Omental fat pad (tissue), 4 donors: ENCODE measurements around the gene BOC. TPM values are rescaled to one million over a fixed set of nuclear protein-coding genes. Genes with fewer than 3 reads are reported as not detected.
A peak's percentile ranks its signal among the peaks of the same experiment; 100 is the strongest.
"Not testable (repeated sequence)": the region's sequence is repeated elsewhere in the genome, so short reads cannot be mapped to it uniquely, and the experiment has no call there.

ENCODE experiments used
- ATAC-seq: fragments of 150-250 bp; one replicate; pipeline ENCODE4 v1.9.1; 2016; ENCODE audit warnings: mild to moderate bottlenecking, moderate library complexity; ENCODE audit not compliant: low FRiP score
- DNase-seq: peaks from one replicate; pipeline ENCODE4 v3.0.0-alpha.2; 2019; ENCODE audit warnings: low spot score
- total RNA-seq, 4 donors: library from RNA; depleted of rRNA; stranded (reverse); fragments of >200 nt; gene quantifications; one replicate each; pipeline ENCODE4 v1.1.0, GENCODE V29; 2016
- TF ChIP-seq, protein P1 (sequence below), 3 donors: fragments of 450-650 bp; IDR thresholded peaks; one replicate each; pipeline ENCODE4 v1.5.1; 2016 to 2017; ENCODE audit warnings: antibody characterized with exemption in 3 of 3, mild to moderate bottlenecking in 3 of 3, moderate library complexity in 2 of 3

BOC gene
- total RNA-seq, 4 donors from 2014 or later, result 28.1 to 103 (median 54.0) TPM

DNA sequence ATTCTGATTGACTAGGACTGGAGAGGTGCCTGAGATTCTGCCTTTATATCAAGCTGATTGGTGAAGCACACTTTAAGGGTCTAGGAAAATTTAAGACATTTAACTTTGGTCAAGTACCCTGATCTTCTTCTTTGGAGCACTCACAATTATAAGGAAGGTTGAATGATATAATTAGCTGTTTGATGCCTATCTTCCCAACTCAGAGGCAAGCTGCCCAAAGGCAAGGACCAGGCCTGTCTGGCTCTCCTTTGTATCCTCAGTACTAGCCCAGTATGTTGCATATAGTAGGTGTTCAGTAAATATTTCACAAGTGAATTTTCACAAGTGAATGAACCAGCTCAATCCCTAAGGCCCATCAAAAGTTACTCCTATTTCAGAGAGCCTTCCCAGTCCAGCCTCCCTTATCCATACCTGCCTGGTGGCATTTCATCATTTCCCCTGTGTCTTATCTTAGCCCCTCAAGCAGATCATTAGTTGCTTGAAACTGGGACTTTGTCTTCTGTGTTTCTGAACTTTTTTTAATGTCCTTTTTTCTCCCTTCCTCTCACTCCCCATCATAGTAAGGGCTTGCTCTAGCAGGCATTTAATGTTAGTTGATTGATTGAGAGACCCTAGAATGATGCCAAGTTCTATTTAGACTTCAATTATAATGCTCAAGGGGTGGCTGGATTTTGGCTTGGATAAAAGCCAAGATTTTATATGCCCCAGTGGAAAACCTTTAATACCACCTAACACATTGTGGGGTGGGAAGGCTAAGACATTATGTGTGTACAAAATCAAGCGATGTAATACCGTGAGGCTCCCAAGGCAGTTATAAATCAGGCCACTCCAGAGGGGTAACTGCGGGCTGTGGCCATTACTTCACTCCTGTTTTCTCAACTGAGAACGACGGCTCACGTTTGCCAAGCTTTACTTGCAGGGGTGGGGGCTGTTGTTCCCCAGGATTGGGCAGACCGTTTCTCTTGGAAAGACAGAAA lies 43.2 kb upstream of the BOC start:
- ATAC-seq, result peak; percentile 46

DNA sequence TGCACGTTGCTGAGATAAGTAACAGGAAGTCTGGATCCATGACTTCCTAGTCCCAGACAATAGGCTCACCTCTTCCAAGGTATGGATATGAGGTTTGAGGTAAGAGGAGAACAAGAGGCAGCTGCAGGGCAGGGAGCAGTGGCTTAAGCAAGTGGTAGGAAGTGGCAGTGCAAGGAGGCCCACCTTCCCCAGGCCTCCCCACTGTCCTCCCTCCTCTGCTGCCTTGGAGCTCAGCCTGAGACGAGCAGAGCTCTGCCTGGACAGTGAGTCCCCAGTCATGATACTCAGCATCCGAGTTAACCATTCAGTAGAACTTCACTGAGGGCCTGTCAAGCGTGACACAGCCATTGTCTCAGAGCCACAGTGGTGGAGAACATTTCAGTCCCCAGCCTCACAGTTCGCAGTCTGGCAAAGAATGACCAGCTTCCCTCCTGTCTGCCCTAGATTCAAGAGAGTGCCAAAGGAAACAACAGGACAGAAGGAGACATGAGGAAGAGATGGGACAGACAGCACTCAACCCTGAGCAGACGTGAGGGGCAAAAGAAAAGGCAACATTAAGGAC lies 41.4 kb upstream of the BOC start:
- DNase-seq (no peak), ATAC-seq (no peak)
- TF ChIP-seq, protein P1, sequence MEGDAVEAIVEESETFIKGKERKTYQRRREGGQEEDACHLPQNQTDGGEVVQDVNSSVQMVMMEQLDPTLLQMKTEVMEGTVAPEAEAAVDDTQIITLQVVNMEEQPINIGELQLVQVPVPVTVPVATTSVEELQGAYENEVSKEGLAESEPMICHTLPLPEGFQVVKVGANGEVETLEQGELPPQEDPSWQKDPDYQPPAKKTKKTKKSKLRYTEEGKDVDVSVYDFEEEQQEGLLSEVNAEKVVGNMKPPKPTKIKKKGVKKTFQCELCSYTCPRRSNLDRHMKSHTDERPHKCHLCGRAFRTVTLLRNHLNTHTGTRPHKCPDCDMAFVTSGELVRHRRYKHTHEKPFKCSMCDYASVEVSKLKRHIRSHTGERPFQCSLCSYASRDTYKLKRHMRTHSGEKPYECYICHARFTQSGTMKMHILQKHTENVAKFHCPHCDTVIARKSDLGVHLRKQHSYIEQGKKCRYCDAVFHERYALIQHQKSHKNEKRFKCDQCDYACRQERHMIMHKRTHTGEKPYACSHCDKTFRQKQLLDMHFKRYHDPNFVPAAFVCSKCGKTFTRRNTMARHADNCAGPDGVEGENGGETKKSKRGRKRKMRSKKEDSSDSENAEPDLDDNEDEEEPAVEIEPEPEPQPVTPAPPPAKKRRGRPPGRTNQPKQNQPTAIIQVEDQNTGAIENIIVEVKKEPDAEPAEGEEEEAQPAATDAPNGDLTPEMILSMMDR (IDR thresholded peaks at IDR 0.05), result no peak

More for the DNA sequence above, 43.2 kb upstream of the BOC start:
- no peak for DNase-seq
- TF ChIP-seq, protein P1 (IDR thresholded peaks at IDR 0.05), result no peak

DNA sequence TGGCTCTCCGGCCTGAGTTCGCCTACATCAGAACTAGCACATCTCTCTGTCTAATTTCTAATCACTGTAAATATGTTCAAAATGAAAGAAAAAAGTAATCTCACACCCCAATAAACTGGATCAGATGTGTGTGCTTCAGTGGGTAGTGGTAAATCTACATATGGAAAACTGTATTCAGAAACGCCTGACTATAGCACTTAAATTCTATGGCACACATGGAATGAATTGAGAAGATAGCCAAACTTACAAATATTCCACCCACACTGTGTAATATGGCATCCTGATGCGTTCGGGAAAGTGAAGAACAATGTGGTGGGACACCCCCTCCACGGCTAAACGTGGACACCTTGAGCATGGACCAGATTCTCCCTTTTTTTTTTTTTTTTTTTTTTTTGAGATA lies 40.6 kb upstream of the BOC start:
- TF ChIP-seq, protein P1 (IDR thresholded peaks at IDR 0.05), result no peak
- DNase-seq (no peak), ATAC-seq (no peak)

DNA sequence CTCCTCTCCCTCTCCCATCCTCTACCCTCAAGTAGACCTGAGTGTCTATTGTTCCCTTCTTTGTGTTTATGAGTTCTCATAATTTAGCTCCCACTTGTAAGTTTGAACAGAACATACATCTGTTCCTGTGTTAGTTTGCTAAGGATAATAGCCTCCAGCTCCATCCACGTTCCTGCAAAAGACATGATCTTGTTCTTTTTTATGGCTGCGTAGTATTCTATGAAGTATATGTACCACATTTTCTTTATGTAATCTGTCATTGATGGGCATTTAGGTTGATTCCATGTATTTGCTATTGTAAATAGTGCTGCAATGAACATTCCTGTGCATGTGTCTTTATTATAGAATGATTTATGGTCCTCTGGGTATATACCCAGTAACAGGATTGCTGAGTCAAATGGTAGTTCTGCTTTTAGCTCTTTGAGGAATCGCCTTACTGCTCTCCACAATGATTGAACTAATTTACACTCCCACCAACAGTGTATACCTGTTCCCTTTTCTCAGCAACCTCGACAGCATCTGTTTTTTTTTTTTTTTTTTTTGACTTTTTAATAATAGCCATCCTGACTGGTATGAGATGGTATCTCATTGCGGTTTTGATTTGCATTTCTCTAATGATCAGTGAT lies 39.6 kb upstream of the BOC start:
- ATAC-seq, DNase-seq: not testable (repeated sequence)

DNA sequence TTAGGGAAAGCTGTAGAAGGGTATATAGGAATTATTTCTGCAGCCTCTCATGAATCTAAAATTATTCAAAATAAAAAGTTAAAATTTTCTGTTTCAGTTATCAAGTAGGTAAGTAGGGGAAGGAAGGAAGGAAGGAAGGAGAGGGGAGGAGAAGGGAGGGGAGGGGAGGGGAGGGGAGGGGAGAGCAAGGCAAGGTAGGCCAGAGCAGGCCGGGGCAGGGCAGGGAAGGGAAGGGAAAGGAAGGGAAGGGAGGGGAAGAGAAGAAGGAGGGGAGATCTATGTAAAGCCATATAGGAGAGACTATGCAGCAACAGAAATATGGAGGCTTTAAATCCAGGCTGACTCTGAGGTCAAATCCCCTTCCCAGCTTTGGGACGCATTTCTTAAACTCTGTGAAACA lies 38.3 kb upstream of the BOC start:
- ATAC-seq (no peak), DNase-seq (no peak)
- TF ChIP-seq, protein P1 (IDR thresholded peaks at IDR 0.05), result no peak

DNA sequence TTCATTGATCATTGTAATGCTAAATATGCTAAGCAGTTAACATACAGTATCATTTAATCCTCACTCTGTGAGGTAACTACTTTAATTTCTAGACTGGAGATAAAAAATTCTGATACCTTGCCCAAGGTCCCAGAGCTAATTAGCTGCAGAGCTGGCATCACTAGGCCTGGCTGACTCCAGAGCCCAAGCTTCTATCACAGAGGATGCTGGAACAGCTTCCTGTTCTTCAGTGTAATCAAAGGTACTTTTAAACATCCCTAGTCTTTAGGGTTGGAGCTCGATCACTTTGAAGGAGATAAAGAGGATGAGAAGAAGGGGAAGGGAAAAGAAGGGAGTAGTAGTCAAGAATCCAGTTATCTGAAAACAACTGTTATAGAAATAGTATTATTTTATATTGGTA lies 37.1 kb upstream of the BOC start:
- DNase-seq, result no peak
- TF ChIP-seq, protein P1 (IDR thresholded peaks at IDR 0.05), result no peak
- ATAC-seq, result no peak

DNA sequence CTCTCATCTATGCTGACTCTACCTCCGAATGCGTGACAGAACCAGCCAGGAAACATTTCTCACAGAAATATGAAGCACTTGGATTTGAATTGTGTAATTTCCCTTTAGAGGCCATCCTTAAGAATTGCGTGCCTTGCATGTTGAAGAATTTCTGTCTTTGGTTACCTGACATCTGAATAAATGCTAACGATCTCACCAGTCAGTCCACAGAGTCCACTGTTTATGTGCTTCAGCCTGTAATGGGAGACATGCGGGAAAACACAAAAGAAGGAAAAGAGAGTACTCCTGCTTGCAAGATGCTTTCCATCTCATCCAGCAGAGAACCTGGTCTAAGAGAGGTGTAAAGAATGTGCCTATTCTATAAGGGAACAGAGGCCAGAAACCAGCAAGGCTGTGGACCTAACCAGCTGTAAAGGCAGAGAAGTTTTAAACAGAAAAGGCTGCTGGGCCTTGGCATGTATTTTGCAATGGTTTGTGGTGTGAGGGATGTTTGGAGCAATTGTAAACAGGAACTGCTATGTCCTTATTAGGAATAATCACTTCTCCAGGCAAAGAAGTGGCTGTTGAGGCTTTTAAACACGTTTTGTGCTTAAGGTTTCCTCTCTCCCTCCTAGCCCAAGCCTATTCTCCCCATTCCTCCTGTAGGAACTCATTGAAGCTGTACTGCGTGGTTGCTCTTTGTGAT lies 36.4 kb upstream of the BOC start:
- TF ChIP-seq, protein P1 (IDR thresholded peaks at IDR 0.05), result no peak
- no peak for DNase-seq
- ATAC-seq, result no peak
